ENCODE results near the gene MYLIP.

MYLIP gene

DNA sequence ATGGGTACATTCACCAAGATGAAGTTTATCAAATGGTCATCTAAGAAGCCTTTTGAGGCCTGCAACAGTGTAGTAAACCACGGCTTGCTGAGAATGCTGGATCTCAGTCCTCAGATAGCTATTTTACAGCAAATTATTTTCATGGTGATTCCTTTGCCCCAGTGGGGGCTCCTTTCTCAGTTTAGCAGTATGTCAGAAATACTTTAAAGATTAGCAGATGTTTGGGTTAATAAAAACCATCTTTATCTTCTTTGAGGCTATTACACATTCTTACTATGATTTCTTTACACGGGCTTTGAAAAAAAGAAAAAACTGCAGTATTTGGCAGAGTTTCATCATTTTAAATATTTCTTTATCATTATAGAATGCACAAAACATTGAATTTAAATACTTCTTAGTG, 10.7 kb downstream of the MYLIP start:
- no peak for DNase-seq (ENCODE audit: low read depth in 3 of 3)

DNA sequence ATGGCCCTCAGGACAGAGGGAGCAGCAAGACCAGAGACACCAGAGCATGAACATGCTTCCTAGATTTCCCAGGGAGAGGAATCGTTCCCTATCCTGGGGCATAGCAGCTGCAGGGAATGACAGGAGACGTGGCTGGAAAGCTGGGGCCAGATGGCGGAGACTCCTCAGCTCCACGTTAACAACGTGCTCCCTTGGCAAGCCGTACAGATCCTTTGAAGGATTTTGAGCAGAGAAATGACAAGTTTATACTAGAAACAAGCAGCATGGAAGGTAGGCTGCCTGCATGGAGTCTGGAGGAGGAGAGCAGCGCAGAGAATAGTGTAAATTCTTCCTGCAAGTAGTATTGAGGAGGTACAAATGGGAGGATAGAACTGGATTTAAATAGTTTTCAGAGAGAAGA, 11.7 kb downstream of the MYLIP start:
- no peak for DNase-seq (ENCODE audit: low read depth in 3 of 3)

DNA sequence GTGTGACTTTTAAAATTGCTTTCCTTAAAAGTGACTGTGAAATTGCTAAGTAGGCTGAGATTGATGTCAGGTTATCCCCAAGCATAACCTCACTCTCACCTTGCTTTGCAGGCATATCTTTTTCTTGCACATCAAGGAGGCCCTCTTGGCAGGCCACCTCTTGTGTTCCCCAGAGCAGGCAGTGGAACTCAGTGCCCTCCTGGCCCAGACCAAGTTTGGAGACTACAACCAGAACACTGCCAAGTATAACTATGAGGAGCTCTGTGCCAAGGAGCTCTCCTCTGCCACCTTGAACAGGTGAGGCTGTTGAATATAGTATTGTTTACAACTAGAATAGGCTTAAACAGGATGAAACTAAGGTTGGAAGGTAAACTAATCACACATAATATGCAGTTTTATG, 12.6 kb downstream of the MYLIP start:
- no peak for DNase-seq (ENCODE audit: low read depth in 3 of 3)

DNA sequence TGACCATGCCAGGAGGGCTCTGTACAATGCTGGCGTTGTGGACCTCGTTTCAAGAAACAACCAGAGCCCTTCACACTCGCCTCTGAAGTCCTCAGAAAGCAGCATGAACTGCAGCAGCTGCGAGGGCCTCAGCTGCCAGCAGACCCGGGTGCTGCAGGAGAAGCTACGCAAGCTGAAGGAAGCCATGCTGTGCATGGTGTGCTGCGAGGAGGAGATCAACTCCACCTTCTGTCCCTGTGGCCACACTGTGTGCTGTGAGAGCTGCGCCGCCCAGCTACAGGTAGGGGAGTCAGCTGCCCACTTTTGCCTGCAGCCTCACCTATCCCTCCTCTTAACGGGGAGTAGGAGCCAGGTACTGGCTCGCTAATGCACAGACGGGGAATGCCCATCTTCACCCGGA, 16.2 kb downstream of the MYLIP start:
- DNase-seq (ENCODE audit: low read depth in 3 of 3) = no peak

DNA sequence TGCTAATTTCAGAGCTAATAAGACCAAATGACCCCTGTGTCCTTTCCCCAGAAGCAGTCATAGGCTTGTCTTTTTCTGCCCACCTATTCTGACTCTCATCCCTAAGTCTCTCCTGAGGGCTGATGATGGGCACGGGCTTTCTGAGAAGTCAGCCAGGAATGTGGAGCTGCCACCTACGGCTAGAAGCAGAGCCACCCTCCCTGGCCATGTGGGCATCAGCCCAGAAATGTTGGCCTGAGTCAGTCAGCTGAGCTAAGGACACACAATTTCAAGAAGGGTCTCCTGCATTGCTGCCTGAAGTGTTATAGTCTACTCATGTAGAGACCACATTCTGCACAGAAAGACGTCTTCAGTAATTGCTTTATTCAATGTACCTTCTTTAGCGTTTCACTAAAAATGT, 17.1 kb downstream of the MYLIP start:
- no peak for DNase-seq (ENCODE audit: low read depth in 3 of 3)

DNA sequence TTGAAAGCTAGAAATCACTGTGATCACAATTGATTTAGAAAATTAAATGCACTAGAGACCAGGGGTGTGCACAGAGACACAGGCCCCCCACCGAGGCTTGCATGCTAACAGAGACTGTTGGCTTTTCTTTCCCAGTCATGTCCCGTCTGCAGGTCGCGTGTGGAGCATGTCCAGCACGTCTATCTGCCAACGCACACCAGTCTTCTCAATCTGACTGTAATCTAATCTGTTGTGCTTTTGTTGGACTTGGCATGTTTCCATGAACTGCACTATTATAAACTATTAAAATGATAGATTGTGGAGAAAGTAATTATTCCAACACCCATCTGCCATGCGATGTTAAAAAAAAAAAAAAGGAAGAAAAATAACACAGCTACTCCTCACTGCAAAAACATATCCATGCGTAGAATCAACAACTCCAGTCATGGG, 17.7 kb downstream of the MYLIP start:
- DNase-seq (ENCODE audit: low read depth in 3 of 3) = no peak

DNA sequence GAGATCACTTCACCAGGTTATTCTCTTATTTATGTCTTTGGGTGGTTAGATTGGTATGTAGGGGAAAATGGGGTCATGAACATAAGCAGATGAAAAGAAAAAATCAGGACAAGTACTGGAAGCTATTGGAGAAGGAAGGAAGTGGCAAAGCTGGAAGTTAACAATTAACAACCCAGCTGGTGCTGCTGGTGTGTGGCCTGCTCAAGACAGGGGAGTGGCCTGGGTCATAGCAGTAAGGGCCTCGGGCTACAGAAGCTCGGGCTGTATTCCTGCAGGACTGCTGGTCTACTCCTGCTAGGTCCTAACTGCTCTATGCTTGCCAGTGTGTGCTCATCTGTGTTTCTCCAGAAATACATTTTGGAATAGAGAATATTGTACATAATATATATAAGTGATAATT, 19.6 kb downstream of the MYLIP start:
- DNase-seq (ENCODE audit: low read depth in 3 of 3) = no peak

DNA sequence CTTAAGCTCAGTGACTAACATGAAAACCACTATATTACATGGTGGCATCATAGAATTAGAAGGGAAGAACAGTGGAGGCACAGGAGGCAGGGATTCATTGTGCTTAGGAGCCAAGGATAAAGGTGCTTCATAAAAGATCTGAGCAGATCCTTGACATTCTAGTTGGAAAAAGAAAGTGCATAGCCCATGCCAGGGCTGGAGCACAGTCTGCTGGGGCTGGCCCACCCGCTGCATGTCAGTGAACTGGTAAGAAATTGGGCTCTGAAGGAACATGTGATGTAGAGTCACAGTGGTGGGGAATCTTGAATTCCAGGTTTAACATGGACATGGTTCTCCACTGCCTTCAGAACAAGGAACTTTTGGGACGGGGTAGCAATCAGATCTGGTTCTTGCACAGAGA, 20.4 kb downstream of the MYLIP start:
- no peak for DNase-seq (ENCODE audit: low read depth in 3 of 3)

DNA sequence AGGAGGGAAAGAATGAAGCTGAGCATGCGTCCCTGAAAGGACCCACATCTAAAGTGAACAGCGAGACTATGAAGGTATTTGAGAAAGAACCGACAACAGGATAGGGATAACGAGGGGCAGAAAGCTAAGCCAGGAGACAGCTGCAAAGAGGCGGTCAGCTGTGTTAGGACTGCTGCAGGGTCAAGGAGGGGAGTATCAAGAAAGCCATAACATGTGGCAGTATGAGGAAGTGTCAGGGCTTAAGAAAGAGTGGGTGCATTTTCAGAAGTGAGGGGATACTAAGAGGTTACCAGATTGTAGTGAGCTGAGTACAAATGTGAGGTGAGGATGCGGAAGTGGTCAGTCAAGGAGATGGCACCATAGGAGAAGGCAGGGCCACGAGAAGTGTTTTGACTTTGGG, 21.2 kb downstream of the MYLIP start:
- no peak for DNase-seq (ENCODE audit: low read depth in 3 of 3)

DNA sequence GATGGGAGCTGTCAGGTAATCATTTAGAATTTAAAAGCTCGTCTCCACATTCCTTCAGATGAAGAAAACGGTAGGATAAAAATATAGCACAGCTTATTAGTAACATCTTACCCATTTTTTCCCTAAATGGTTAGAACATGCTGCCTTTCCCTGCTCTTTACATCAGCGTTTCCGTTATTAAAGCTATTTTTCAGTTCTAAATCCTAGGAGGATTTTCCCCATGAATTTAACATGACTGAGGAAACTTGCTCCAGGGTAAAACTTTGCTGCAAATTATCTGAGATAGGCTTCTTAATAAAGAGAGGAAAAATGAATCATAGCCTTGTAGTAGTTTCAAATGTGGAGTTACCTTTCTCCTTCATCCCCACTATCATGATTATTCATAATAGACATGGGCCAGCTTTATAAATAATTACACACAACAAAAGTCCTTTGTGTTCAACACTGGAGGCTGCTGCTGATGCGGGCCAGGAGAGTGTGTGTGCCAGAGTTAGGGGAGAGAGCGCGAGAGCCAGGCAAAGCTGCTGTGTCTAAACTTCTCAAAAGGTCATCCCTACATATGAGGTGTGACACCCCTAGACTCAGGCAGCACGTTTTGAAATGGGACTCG, 24.4 kb downstream of the MYLIP start:
- DNase-seq (ENCODE audit: low read depth in 3 of 3) = no peak

DNA sequence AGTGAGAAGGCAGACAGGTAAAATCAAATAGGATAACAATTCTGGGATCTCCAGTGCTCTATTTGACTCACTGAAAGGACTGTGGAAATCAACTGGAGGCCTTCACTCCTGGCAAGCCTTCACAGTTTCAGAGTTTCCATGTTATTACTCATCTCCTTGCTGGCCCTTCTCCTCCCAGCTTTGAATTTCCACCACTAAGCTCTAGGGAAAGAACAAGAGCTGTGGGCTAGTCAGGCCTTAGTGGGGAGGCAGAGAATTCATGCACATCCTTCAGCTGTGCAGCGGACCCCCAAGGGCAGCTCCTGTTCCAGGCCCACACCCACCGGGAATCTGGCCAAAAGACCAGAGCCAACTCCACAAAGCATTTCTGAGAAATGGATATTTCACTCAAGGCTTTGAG, 26.0 kb downstream of the MYLIP start:
- DNase-seq (ENCODE audit: low read depth in 3 of 3) = no peak

DNA sequence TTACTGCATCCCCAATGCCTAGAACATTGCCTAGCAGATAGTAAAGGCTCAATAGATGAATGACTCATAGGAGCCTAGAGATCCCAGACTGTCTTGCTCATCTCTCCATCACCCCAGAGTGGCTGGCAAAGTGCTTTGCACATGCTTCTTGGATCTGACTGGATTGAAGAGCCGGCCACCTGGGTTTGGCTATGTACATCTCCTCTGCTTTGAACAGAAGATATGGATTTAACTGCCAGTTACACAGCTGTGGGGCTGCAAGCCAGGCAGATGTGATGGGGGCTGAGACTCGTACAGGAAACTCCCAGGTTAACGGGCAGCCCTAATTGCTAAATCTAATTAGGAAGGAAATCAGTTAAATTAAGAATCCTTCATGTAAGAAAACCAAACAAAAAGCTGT, 28.6 kb downstream of the MYLIP start:
- DNase-seq (ENCODE audit: low read depth in 3 of 3) = no peak

DNA sequence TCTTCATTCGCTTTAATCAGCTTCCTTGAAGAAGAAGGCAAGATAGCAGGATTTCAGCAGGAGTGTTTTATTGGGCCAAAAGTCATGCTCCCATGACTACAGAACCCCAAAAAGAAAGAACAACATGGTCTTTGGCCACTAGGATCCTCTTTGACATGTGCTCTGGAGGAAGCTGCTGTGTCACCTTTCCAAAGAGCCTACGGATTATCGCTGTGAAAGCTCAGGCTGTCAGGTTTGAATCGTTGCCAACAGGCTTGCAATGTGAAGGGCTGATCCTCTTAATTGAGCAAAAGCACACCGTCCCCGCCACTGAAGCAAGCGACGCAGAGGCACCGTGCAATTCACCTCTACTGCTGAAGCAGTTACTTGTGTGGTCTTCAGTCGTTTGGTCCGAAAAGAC, 29.0 kb downstream of the MYLIP start:
- DNase-seq (ENCODE audit: low read depth in 3 of 3) = no peak

DNA sequence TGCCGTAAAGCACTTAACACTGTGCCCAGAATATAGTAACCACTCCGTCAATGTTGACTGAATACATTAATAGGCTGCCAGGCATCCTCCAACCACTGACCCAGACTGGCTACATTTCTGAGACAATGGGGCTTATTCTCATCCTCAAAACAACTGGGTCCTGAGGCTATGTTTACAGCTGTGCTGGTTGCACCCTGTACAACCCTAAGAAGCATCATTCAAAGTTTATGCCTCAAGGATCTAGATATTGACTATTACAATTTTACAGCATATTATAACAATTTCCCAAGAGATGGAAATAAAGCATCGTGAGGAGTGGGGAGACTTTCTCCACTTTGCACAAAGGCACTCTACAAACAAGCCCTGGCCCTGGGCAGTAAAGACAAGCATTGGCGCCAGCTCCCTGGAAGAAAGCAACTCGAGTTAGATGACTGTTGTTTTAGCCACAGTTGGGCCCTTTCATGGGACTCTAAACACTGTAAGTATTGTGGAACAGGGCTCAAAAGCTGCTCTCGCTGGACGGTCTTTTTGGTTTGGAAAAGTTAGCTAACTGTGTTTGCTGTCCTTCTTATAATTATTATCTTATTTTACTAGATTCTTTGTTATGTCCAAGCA, 30.2 kb downstream of the MYLIP start:
- no peak for DNase-seq (ENCODE audit: low read depth in 3 of 3)

DNA sequence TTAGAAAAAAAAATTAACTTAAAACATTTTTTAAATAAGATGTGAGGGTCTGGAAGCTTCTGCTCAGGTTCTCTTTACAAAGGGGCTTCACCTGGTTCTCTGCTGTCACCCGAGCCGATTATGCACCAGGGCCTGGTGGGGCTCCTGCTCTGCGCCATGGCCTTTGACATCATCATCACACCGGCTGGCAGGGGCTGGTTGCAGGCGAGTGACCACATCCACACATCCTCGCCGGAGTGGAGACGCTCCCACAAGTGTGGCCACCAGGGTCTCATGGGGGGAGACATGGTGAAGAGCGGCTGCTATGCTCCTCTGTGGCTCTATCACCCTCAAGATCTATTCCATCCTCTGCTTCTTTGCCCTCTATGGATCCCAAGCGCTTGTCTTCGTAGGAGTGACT, 31.9 kb downstream of the MYLIP start:
- no peak for DNase-seq (ENCODE audit: low read depth in 3 of 3)

DNA sequence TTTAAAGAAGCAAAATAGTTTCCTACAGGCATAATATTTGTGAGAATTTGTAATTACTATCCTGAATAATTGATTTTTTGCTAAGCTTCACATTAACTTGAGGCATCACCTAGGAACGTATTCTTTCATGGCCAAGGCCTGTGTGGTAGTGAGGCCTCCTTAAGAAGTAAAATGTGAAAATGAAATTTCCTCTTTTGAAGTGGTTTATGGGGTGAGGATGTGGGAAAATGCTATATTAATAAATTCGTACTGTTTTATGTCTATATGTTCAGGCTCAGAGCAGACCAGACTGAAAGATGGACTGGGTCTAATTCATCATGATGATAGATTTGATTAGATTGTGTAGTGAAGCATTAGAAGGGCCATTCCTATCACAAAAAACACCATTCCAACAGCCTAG, 33.1 kb downstream of the MYLIP start:
- no peak for DNase-seq (ENCODE audit: low read depth in 3 of 3)

DNA sequence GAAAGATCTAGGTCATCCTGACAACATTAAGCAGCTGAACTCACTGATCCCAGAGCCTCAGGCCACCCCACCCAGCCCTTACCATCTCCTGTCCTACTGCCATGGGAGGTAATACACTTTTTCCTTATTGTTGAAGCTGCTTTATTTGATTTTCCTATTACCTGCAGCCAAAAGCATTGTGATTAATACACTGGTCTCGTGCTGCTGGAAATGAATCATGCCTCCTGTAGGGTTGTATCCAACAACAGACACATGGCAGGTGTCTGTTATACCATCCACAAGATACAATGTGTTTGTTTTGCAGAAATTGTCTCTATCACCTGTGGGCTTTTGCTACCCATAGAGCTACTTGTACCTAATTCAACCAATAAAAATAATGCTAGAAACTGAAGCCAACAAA, 34.2 kb downstream of the MYLIP start:
- DNase-seq (ENCODE audit: low read depth in 3 of 3) = no peak

DNA sequence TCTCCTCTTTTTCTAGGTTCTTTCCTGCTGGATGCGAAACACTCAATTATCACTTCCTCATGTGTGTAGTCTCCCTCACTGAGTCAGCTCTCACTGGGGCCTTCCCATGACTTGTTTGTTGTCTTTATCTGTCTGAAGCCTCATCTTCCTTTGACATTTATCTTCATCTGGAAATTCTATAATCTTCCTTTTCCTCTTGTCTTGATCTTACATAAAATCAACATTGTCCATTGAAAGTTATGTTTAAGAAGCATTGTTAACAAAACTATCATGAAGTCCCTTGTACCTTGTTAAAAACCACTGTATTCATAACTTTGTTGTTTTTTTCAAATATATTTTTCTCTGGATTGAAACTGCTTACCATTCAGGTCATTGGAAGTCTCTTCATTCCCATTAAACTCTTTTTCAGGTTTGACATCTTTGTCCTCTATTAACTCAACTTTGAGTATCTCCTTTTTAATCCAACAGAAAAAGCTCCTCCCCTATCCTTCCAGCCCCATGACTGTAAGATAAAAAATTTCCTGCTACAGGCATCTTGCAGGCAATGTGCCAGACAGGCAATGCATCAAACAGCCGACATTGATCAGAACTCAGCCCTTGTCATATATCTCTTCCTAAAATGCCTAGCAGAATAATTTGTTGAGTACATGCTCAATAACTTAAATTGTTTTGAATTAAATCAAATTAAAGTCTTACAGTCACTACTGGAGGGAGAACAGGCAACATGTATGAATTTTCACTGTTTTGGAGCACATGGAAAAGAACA, 34.8 kb downstream of the MYLIP start:
- DNase-seq (ENCODE audit: low read depth in 3 of 3) = no peak

DNA sequence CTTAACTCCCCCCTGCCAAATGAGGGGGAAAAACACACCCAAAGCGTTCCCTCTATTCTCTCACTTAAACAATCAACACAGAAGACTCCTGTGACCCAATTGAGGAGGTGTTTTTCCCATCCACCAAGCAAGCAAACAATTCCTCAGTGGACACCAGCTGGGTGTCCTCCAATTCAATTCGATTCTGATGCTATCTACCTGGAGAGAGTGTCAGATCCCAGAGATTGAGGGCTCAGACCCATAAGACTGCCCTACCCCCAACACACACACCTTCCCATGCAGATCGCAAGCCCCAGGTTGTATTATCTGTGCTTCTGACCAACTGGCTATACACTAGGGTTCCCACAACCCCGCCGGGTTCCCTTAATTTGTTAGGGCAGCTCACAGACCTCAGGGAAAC, 36.8 kb downstream of the MYLIP start:
- no peak for DNase-seq (ENCODE audit: low read depth in 3 of 3)

DNA sequence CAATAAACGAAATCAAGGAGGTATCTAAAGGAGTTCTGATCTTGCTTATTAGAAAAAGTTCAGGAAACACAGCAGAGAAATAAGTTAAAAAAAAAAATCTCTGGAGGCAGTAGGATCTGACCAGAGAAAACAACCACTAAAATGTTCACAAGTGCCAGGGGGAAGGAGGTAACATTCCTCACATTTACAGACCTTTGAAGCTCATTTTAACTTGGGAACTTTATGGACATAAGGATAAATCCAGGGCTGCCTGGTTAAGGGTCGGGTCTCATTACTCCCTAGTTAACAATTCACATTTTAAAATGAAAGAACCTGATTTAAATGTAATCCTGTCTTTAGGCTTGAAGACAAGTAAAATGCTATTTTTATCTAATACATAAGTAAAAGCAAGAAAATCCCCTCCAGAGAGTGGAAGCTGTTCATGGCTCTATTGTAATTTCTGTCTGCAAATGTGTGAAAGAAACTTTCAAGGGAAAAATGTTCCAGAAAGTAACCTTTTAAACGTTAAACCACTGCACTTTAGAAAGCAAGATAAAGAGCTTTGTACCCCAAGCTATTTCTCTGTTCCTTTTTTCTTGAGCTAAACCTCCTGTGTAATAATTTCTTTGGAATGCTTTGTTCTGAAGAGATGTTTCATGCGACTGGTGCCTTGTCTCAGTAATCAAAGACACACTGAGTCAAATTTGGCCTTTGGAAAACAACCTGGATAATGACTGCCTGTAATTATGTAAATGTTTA, 38.2 kb downstream of the MYLIP start:
- DNase-seq (ENCODE audit: low read depth in 3 of 3) = no peak

DNA sequence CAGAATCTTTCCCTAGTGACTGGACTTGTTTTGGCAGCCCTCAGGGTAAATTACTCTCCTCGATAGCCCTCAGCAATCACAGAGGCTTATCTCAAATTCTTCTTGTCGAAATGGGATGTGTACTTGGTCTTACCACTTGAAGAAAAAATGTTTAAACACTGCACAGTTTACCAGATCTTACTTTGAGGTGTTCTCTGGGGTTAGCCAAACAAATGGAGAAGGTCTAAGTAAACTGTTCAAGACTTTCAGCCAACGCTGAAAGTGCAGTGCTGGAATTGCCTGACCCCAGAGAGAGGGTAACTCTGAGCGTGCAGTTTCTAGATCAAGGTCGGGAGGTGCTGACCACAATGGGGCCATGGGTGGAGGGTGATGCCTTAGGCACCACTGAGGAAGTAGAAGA, 39.2 kb downstream of the MYLIP start:
- DNase-seq (ENCODE audit: low read depth in 3 of 3) = no peak

DNA sequence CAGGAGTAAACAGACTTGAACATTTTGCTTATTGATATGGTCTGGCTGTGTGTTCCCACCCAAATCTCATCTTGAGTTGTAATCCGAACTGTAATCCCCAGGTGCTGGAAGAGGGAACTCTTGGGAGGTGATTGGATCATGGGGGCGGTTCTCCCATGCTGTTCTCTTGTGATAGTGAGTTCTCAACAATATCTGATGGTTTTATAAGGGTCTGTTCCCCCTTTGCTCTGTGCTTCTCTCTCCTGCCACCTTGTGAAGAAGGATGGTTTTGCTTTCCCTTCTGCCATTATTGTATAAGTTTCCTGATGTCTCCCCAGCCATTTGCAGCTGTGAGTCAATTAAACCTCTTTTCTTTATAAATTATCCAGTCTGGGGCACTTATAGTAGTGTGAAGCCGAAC, 40.0 kb downstream of the MYLIP start:
- no peak for DNase-seq (ENCODE audit: low read depth in 3 of 3)

DNA sequence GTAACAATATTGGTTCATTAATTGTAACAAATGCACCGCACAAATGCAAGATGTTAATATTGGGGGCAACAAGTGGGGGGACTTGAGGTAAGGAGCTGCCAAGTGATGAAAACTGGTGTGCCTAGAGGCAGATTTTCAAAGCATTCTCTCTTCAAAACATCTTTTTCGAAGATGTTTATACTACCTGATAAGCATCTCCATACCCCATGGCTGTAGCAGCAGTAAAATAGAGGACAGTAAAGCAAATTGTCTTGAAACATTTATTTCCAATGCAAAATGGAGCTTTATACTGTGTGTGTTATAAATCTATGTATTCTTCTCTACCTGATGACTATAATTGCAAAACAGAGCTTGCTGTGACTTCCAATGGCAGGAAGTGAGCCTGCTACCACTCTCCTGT, 42.5 kb downstream of the MYLIP start:
- DNase-seq (ENCODE audit: low read depth in 3 of 3) = no peak
